HG02943 (cell line): Measurements from ENCODE around the gene SDC4.

ENCODE experiments used
- ATAC-seq: cut with Tn5 transposase; IDR thresholded peaks from one replicate; pipeline ENCODE4 v1.9.1; 2021; ENCODE audit warnings: mild to moderate bottlenecking, low read depth, moderate library complexity; ENCODE audit not compliant: unreplicated experiment

The SDC4 gene

DNA sequence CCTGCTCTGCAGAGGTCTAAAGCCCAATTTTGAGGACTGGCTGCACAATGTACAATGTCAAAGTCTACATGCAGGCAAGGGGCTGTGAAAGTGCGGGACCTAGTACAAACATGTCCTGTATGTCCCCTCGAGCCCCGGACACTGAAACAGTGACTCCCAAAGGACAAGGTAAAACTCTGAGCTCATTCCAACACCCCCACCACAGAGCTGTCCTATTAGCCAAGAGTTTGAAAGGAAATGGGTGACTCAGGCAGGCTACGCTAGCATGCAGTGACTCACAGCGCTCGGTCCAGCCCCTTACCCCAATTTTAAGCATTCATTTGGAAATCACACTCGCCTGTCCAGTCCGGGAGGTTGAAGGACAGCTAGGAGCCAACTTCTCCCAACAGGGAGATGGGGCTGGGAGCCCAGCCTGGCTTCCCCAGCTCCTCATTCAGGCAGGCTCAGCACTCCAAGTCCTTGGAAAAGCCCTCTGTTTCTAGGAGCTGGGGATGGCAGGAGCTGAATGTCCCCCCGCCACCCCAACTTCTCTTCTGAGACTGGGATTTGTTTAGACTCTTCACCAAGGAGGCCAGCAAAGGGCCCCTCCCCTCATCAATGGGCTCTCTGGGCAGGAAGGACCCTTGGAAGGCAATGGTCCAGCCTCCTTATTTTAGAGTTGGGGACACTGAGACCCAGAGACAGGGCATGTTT, 3.9 kb downstream of the SDC4 start:
- no peak for ATAC-seq

DNA sequence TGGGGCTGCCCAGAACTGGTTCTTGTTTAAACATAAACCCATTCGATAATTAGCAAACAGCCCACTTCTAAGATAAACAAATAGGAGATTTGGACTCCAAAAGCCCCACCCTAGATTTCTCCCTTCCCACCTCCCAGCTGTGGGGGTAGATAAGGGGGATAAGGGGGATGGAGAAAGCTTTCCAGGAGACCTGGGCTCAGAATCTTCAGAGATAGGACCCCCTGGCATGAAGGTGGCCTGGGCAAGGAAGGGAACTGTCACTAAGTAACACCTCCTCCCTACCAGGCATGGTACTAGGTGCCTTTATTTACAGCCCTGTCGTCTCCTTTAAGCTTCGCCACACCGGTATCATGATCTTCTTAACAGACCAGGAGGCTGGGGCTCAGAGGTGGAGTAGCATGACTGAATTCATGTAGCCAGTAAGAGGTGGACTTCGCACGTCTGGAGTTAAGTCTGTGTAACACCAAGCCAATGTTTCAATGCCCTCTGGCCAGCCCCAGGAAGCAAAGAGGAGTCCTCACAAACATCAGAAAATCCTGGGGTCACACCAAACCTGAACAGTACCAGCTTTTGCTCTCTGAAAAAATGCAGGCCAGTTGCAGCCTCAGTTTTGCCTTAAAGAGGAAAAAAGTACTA, 4.6 kb downstream of the SDC4 start:
- ATAC-seq, result no peak

DNA sequence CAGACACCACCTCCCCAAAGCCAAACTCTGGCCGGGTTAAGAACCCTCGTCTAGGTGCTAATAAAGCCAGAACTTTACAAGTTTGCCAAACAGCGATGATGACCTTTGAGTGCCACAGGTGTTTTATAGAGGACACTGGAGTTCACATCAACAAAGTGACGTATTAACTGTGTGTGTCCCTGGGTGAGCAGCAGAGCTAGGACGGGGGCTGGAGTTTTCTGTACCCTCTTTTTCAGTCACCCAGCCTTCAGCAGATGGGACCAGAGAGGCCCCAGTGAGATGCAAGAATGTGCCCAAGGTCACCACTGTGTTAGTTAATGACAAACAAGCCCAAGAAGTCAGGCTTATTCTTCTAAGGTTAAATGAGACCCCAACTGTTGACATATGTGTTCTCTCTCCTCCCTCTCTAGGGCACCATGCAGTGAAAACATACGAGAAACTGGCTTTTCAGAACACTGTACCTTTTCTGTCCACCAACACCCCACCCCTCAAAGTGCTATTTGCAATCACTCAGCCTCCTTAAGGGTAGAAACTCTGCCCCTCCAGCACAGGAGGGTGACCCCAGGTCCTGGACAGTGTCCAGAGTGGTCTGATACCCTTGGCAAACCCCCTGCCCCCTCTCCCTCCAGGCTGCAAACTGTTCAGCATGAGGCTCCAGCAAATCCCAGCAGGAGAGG, 5.2 kb downstream of the SDC4 start:
- ATAC-seq, result no peak

DNA sequence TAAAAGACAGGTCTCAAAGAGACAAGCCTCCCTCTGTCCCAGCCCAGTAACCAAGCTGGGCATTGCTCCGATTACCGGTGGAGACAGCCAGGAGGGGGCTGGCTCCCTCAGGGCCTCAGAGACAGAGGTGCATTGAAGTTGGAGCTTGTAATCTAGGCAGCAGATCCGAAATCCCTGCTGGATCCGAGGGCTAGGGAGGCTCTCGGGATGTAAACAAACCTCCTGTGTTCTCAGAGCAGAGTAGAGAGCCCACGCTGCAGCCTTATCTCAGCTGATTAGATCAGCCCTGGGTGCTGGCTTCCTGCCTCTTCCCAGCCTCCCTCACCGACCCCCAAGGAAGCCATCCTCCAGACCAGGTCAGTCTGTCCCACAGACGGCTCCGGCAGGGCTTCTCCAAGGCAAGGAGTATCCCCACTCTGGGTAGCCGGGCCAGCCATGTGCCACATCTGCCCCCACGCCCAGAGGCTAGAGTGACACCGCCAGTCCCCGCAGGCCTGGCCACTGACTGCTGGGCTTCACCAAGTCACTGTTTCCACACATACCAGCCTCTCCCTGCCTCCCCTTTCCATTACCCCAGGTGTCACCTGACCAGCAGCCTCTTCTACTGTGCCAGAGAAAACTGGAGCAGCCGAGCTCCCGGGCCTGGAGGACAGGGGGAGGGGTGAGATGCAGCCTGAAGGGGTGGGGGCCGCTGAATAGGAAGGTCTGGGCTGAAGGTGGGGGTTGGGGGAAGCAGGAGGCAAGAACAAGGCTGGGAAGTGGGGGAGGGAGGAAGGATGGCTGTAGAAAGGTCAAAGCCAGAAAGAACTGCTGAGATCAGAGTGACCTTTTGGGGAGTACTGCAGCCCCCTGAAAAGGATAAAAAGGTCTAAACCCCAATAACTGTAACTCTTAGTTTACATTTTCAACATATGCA, 6.0 kb downstream of the SDC4 start:
- ATAC-seq, result no peak

DNA sequence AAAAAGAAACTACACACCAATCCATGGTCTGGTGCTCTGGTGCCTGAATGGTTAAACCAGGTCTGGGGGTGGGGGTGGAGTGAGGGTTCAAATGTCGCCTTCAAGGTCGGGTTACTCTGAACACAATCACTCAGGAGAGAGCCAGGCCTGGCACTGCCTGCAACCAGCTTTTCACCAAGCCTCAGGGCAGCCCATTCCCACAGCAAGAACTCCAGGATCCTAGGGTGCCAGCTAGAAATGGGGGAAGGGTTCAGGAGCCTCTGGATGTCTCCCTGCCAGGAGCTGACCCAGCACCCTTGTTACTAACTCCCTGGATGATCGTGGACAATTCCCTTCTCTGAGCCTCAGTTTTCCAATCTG, 6.7 kb downstream of the SDC4 start:
- ATAC-seq, result no peak

DNA sequence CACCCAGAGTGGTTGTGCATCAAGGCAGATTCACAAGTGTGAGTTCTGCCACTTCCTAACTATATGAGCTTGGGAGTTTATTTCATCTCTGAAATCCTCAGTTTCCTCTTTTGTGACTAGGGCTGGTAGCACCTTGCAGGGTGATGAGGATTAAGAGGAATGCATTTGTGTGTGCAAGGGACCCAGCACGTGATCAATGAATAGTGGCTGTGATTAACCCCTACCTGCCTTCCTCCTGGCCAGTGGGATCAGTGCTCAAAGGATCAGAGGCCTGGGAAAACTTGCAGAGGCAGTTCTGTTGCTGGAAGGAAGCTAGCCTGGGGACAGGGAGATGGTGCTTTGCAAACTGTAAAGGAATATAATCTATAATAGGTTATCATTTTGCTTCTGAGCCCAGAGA, 7.3 kb downstream of the SDC4 start:
- no peak for ATAC-seq

DNA sequence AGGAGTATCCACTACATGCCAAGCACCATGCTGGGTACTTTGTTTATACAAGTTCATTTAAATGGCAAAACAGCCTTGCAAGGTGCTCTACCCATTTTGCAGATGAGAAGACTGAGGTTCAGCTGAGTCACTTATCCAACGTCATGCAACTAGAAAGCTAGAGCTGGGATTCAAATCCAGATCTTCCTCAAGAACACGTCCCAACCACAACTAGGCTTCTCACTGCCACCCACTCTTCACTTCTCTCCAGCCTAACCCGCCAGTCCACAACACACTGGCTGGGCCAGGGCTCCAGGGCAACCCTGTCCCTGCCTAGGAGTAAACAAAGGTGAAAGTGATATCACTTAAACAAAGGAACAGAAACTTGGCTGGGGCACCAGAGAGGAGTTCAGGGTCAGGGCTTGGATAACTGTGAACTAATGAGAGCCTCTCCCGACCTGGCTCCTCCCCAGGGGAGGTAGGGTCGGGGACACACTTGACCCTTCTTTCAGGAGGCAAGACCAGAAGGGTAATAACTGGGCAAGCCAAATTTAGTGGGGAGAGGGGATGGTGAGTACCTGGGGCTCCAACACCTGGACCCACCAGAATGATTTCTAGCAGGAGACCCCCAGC, 7.9 kb downstream of the SDC4 start:
- no peak for ATAC-seq

DNA sequence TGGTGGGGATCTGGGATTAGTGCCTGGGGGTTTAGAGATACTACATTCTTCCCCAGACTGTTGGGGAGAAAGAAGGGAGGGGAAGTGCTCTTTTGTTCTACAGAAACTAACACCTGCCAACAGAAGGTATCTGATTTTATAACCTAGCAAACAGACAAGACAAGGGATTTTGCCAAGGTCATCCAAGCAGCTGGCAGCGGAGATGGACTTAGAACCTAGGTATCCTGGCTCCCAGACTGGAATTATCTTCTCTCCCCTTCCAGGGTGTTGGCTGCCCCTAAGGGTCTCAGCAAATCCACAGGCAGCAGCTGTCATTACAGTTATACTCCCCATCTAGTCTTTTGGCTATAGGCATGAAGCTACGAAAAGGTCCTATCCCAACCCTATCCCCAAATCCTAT, 8.4 kb downstream of the SDC4 start:
- ATAC-seq, result no peak

DNA sequence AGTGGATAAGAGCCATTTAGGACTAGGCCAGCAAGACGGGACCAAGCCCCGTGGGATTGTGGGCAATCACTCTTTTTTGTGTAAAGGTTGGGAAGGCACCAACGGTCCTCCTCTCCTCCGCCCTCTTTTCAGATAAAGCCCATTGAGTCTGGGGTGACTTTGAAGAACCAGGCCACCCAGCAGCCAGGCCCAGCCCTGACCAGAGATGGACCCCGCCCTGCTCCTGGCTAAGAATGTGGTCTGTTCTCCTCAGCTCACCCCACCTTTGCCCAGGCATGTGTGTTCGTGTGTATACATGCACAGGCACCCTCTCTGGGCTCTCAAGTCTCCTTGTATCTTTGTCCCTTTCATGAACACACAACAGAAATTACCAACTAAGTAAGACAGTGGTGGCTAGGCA, 9.1 kb downstream of the SDC4 start:
- ATAC-seq, result no peak

DNA sequence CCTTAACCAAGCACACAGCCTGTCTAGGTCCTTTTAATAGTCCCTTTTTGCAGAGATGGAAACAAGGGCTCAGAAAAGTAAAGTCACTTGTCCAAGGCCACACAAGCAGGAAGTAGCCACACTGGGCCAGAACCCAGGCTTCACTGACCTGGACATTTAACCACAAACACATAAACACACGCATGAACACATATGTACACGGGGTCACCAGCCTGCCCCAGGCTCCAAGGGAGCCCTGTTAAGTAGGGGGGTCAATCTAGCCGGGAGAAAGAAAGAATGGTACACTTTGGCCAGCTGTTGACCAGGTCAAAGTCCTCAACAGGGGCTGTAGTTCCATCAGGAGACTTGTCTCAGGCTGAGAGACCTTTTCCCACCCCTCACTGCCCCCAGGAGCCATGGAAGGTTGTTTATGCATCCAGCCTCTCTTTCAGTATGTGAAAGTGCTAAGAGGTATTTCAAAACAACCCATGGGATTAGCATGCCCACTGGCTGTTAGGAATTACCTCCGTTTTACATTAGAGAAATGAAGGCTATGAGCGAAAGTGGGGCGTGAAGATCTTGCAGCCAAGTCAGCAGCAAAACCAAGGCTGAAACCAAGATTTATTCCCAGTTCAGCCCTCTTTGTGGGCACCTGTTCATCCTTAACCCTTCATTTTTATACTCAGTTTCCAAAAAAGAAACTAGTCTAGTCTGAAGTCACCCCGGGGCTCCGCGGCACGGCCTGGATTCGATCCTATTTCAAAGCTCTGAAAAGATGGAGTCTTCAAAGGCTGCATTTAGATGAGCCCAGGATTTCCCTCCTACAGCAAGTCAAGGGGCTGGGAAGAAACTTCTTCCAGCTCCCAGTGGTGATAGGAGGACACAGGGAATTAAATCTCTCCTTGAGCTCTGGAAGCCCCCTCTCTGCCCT, 9.8 kb downstream of the SDC4 start:
- ATAC-seq, result no peak

DNA sequence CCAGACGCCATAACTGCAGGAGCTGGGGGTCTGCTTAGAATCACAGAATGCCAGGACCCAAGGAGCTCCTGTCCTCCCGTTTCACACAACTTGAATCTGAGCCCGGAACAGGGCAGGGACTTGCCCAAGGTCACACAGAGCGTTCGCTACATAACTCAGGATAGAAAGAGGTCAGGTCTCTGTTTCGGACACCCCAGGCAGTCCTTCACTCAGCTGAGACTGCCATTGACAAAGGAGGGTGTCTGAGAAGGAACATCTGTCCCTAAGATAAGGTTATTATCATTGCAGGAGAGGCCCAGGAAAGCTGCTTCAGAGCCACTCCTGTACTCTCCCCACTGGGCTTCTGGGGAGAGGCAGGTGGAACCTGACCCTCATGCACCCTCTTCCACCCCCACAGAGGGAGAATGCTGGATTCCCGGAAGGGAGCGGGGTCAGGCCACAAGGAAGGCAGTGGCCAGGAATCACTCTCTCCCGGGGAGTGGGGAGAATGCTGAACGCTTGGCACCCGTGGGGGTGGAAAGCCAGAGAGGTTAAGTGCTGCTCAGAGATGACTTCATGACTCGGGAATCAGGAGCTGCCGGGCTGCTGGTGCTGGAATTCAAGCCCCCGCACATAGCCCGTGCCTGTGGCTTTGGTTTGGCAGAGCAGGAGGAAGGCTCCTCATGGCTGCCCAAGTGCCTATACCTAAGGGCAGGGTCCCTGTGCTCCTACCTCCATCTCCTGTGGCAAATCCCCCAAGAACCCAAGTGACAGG, 10.7 kb downstream of the SDC4 start:
- no peak for ATAC-seq

DNA sequence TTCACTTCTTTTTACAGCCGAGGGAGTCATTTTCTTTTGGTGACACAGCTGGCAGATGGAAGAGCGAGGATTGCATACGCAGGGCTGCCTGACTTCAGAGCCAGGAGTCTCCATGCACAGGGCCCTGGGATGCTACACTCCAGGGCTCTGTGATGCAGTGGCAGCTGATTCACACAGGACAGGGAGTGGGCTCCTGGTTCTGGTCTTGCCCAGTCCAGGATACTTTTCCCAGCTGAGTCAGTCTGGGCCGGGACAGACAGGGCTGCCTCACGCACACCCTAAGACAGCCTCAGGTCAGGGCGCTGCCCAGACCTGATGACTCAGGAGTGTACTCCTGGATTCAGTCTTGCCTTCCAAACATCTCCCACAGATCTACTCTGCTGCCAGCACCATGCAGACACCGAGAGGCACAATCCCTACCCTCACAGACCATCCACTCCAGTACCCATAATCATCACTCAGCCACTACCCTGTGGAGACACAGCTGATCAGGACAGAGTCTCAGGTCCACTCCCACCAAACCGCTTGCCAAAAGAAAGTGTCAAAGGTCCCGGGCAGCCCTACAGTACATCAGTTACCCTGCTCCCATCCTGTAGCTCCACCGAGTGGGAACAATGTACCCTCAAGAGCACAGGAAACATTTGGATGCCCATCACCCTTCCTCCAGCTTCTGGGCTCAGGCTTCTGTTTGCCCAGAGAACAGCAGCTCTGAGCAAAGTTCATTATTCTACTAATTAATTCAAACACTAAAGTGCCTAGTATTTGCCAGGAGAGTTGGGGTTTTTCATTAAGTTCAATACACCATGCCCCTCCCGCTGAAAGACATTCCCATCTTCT, 11.5 kb downstream of the SDC4 start:
- no peak for ATAC-seq

DNA sequence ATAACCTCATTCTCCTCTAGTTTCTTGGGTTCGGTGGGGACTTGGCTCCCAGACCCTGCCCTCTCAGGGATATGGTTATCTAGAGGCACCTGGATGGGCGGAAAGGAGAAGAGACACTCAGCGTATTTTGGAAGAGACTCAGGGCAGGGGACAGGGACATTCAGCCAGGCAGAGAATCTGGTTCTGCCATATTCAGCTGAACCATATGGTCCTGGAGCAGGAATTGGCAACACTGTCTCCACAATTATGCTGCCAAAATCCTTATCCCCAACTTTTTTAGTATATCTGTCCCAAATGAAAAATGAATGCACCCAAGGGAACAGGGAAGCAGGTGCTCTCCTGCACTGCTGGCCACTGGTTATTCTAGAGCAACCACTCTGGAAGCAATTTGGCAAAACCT, 17.7 kb downstream of the SDC4 start:
- ATAC-seq, result no peak

DNA sequence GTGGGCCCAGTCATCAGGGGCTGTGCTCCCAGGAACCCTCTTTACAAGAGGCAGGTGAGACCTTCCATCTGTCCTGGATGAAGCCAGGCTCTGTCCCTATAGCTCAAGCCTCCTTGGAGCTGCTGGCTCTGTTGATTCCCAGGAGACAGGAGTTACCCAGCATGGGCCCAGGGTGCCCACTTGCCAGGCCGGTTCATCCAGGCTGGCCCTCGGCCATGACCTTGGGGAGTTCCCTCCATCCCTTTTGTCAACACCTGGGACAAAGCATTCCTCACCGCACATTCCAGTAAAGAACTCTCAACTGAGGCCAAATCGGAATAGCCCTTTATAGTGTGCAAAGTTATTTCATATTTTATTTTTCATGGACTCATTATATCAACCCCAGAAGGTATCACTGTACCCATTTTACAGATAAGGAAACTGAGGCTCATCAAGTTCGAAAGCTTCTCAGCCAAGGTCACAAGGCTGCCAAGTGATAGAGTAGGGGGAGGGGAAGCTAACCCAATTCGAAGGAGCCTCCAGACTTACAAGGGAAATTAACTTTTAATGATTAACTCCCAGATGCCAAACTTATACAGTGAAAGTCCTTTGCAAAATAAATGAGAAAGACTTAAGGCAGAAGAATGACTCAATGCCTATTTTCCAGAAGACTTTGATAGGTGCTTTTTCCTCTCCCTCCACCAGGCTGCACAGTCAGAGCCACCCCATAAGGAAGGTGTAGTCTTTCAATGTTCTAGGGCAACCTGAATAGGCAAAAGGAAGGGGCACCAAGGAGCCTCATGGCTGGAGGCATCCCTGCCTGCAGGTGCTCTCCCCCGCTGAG, 18.5 kb downstream of the SDC4 start:
- ATAC-seq, result no peak

DNA sequence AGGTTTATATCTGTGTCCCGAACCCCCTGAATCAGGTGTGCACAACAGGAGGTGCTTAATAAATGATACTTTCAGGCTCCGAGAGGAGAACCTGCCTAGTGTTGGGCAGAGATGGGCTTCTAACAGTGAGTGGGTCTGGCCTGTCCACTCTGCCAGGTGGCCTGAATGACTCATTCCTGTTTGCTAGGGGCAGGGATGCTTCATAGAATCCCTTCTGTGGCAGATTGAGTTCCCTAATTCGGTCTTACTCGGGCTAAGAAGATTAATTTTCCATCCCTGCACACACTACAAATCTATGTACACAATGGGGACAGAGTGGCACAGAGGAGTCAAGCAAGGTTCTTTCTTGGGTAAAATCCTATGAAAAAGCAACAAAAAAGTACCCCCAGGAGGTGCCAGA, 19.8 kb downstream of the SDC4 start:
- no peak for ATAC-seq

DNA sequence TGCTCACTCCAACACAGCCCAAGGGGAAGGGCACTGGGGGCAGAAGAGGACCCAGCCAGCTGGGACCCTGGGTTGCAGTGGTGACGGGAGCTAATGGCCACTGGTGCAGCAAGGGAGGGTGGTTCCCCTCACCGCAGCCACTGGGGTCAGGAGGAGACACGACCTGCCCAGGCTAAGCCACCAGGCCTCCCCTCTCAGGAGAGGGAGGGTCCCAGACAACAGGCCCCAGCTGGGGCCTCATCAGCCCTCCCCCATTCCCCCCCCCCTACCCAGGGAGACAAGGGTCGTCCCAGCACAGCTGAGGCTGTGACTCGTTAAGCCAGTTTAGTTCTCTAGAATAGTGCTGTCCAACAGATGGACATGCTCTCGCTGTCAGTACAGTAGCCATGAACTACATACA, 22.9 kb downstream of the SDC4 start:
- ATAC-seq, result no peak

DNA sequence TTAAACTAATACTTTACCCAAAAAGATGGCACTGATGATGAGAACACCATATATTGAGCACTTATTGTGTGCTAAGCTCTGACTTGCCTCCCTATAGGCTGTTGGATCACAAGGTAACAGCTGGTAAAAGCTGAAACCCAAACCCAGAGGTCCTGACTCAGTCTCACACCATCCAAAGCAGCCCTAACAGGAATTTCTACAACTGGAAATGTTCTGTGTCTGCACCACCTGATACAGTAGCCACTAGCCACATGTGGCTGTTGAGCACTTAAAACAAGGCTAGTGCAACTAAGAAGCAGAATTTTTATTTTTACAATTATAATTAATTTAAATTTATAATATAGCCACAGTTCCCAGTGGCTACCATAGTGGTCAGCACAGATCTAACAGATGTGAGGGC, 24.5 kb downstream of the SDC4 start:
- ATAC-seq, result no peak
